HepG2 (cell line): ENCODE results near the gene LZTS2. TPM values are rescaled to one million over a fixed set of nuclear protein-coding genes. Genes with fewer than 3 reads are reported as not detected.

ENCODE experiments used
- HNRNPK ChIP-seq: fragments of 200-400 bp; formaldehyde crosslinking; IDR thresholded peaks from 2 replicates; pipeline ENCODE4 v1.6.1; 2018; ENCODE audit warnings: low read length, low read depth, moderate library complexity, mild to moderate bottlenecking; ENCODE audit not compliant: poor library complexity, severe bottlenecking
- HNRNPLL ChIP-seq: fragments of 200-400 bp; formaldehyde crosslinking; IDR thresholded peaks from 2 replicates; pipeline ENCODE4 v1.6.1; 2017; ENCODE audit warnings: mild to moderate bottlenecking, low read depth, low read length; ENCODE audit not compliant: poor library complexity, severe bottlenecking
- ISL2 ChIP-seq: sonication (generic); formaldehyde crosslinking; IDR thresholded peaks from 2 replicates; pipeline ENCODE4 v1.5.0; 2020; ENCODE audit warnings: missing genetic modification reagents
- MIER3 ChIP-seq: IDR thresholded peaks from 2 replicates; pipeline ENCODE4 v1.6.1; 2016; ENCODE audit warnings: missing compliant biosample characterization, borderline replicate concordance
- POLR2G ChIP-seq: fragments of 200-400 bp; formaldehyde crosslinking; IDR thresholded peaks from 2 replicates; pipeline ENCODE4 v1.6.1; 2018; ENCODE audit warnings: mild to moderate bottlenecking, low read depth, low read length, moderate library complexity
- RARA ChIP-seq: IDR thresholded peaks from 2 replicates; pipeline ENCODE4 v1.6.1; 2016; ENCODE audit warnings: missing genetic modification reagents, missing compliant biosample characterization
- RBFOX2 ChIP-seq: fragments of 200-400 bp; formaldehyde crosslinking; IDR thresholded peaks from 2 replicates; pipeline ENCODE4 v1.6.1; 2017; ENCODE audit warnings: low read depth, mild to moderate bottlenecking, low read length
- RBM22 ChIP-seq: fragments of 200-400 bp; formaldehyde crosslinking; optimal IDR thresholded peaks from 2 replicates; pipeline ENCODE3; 2017; ENCODE audit warnings: mild to moderate bottlenecking, low read length, moderate library complexity
- TEAD3 ChIP-seq: optimal IDR thresholded peaks from 2 replicates; pipeline ENCODE3; 2016; ENCODE audit warnings: borderline replicate concordance
- ZNF550 ChIP-seq: sonication (generic); formaldehyde crosslinking; IDR thresholded peaks from 2 replicates; pipeline ENCODE4 v1.4.0; 2020; ENCODE audit warnings: mild to moderate bottlenecking, missing genetic modification reagents, borderline replicate concordance
- polyA plus RNA-seq, 8 experiments: library from polyadenylated mRNA; depleted of rRNA in 3 of 8; stranded (reverse) in 7 of 8; unstranded in 1 of 8; fragments of >200 nt; fragmentation: Illumina TruSeq in 4 of 8; extraction: Trizol in 4 of 8; gene quantifications; 2 replicates each; pipeline versions ENCODE4 v1.2.1 to v1.2.3, GENCODE V29; 2011 to 2016; ENCODE audit warnings: low read depth in 4 of 8, missing spikeins in 1 of 8, mixed read lengths in 1 of 8; ENCODE audit not compliant: insufficient read depth in 1 of 8
- total RNA-seq, 5 experiments: library from RNA; depleted of rRNA; stranded (reverse); fragments of >200 nt; fragmentation: Illumina TruSeq; extraction: Trizol; gene quantifications; 2 replicates each; pipeline ENCODE4 v1.2.3, GENCODE V29; 2016; ENCODE audit warnings: low read depth in 1 of 5
- TF ChIP-seq, protein P1 (sequence below): sonication (generic); formaldehyde crosslinking; IDR thresholded peaks from 2 replicates; pipeline ENCODE4 v1.9.0; 2022; ENCODE audit warnings: missing genetic modification reagents, mild to moderate bottlenecking, borderline replicate concordance

LZTS2 gene
- total and polyA plus RNA-seq, 2 of the 13 experiments (the other 11 are each of a cell fraction or from before 2014, with no cell fraction given), result 43.6 to 65.6 TPM

DNA sequence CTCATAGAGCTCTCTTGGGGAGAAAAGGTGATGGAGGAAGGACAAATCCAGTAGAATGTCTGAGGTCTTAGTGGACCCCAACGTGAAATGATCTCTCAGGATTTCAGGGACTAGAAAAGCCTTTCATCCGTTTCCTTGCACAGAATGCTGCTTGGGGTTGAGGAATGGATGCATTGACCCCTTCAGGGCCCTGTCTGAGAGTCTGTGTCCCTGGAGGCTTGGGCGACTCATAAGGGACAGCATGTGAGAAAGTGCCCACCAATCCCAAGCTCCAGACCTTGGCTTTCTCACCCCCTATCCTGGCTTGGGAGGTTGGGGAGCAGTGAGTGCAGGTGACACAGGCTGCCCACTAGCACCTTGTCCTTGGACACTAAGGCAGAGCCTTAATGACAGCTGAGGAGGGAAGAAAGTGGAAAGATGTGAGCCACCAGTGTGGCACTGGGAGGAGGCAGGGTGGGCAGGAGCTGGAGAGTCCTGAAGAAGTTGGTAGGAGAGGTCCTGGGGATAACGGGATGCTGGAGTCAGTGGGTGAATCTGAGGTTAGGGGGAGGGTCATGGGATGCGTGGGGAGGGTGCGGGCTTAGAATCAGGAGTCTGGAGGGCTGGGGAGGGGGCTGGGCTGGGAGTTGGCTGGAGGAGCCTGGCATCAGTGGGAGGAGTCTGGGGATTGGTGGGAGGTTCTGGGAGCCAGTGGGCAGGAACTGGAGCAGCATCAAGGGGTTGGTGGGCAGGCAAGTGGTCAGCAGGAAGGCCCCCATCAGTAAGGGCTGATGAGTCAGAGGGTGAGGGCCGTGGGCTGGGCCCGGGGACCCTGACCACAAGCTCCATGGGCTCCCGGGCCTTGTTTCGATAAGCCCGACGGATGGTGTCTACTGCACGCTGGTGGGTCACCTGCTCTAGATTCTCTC, 8.6 kb downstream of the LZTS2 start (continued):
- TF ChIP-seq RARA (CRISPR knock-in tag), result 0 out of 2 replicates have a peak, but pooled peaks have one; percentile 1
- TF ChIP-seq RBFOX2, result peak; percentile 27; the same call in 1 of the 2 replicates
- peak; percentile 62 for TF ChIP-seq RBM22
- TF ChIP-seq, protein P1, sequence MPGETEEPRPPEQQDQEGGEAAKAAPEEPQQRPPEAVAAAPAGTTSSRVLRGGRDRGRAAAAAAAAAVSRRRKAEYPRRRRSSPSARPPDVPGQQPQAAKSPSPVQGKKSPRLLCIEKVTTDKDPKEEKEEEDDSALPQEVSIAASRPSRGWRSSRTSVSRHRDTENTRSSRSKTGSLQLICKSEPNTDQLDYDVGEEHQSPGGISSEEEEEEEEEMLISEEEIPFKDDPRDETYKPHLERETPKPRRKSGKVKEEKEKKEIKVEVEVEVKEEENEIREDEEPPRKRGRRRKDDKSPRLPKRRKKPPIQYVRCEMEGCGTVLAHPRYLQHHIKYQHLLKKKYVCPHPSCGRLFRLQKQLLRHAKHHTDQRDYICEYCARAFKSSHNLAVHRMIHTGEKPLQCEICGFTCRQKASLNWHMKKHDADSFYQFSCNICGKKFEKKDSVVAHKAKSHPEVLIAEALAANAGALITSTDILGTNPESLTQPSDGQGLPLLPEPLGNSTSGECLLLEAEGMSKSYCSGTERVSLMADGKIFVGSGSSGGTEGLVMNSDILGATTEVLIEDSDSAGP, result no peak; the same call in 1 of the 2 replicates
- TF ChIP-seq ZNF550, result 0 out of 2 replicates have a peak, but pooled peaks have one; percentile 19
- TF ChIP-seq MIER3 (CRISPR knock-in tag), result no peak
- TF ChIP-seq HNRNPLL, result peak; percentile 11
- peak; percentile 40 for TF ChIP-seq HNRNPK
- peak; percentile 21 for TF ChIP-seq TEAD3 (CRISPR knock-in tag)
- peak; percentile 59; the same call in 1 of the 2 replicates for TF ChIP-seq POLR2G
- 0 out of 2 replicates have a peak, but pooled peaks have one; percentile 9 for TF ChIP-seq ISL2 (CRISPR knock-in tag)
